ENCODE results near the gene TRIM17.

Gene TRIM17

GRCh38 chr1:228358039-228358763 lies 58.5 kb downstream of the TRIM17 start:
- TF ChIP-seq CTCF (IDR thresholded peaks at IDR 0.05; ENCODE audit: low read depth, low read length): no peak
- no peak for TF ChIP-seq MYC (IDR thresholded peaks at IDR 0.05; ENCODE audit: low read depth, low read length)
- no peak for TF ChIP-seq POLR2A (IDR thresholded peaks at IDR 0.05; ENCODE audit: extremely low read depth, insufficient read length)
- TF ChIP-seq MAX (IDR thresholded peaks at IDR 0.05; ENCODE audit: low read depth, low read length): no peak
- no peak overlapping the region for H3K4me3 ChIP-seq (ENCODE audit: low read depth, low read length)
- DNase-seq (ENCODE audit: low read depth): no peak

Measured in NB4 (cell line).